IMR-90 (cell line): ENCODE results near the gene AMBN. TPM values are rescaled to one million over a fixed set of nuclear protein-coding genes. Genes with fewer than 3 reads are reported as not detected.

ENCODE experiments used
- ATAC-seq: fragments of 200-7000 bp; cut with Tn5 transposase; 2 replicates; pipeline ENCODE4 v1.9.1; 2020; ENCODE audit warnings: low read depth, mild to moderate bottlenecking, moderate library complexity
- BruUV-seq: library from RNA; stranded (reverse); fragments of 400-500 nt; replicated peaks from 2 replicates; lab custom pipeline; 2021; lab: Mats Ljungman, UMichigan
- CTCF ChIA-PET: fragments of 300-600 bp; formaldehyde crosslinking; extraction: SDS; loops from one replicate; lab custom pipeline; 2021; ENCODE audit warnings: antibody characterized with exemption; lab: Yijun Ruan, JAX
- POLR2A ChIA-PET: fragments of 300-600 bp; sonication (Branson Sonifier 250); formaldehyde crosslinking; loops from one replicate; lab custom pipeline; 2022; ENCODE audit warnings: antibody characterized with exemption; ENCODE audit not compliant: unreplicated experiment; lab: Charles Lee
- DNase-seq: peaks from one replicate; pipeline ENCODE4 v3.0.0; 2013
- H2AFZ ChIP-seq: replicated peaks from 2 replicates; pipeline ENCODE3; 2013; ENCODE audit warnings: low read length, mild to moderate bottlenecking; ENCODE audit not compliant: poor library complexity
- H2AK5ac ChIP-seq: 2 replicates; pipeline ENCODE4 v1.6.1; 2013; ENCODE audit warnings: low read depth, low read length, inconsistent platforms
- H2AK9ac ChIP-seq: replicated peaks from 2 replicates; pipeline ENCODE3; 2013; ENCODE audit warnings: mild to moderate bottlenecking, low read depth, low read length, moderate library complexity; ENCODE audit not compliant: poor library complexity
- H2BK120ac ChIP-seq: 2 replicates; pipeline ENCODE4 v1.6.1; 2013; ENCODE audit warnings: low read depth, low read length, inconsistent platforms
- H2BK15ac ChIP-seq: 3 replicates; pipeline ENCODE4 v1.6.1; 2013; ENCODE audit warnings: low read depth, low read length, inconsistent platforms
- H2BK20ac ChIP-seq: 2 replicates; pipeline ENCODE4 v1.6.1; 2013; ENCODE audit warnings: low read depth, mild to moderate bottlenecking, inconsistent platforms, low read length, moderate library complexity
- H2BK5ac ChIP-seq: 2 replicates; pipeline ENCODE4 v1.6.1; 2013; ENCODE audit warnings: mild to moderate bottlenecking, low read depth, low read length, inconsistent platforms; ENCODE audit not compliant: poor library complexity, severe bottlenecking
- H3K14ac ChIP-seq: replicated peaks from 2 replicates; pipeline ENCODE4 v1.6.1; 2013; ENCODE audit warnings: low read depth, low read length, inconsistent platforms
- H3K18ac ChIP-seq: 2 replicates; pipeline ENCODE4 v1.6.1; 2013; ENCODE audit warnings: low read depth, low read length, control low read depth
- H3K23ac ChIP-seq: 2 replicates; pipeline ENCODE4 v1.6.1; 2013; ENCODE audit warnings: low read depth, low read length, inconsistent platforms
- H3K27ac ChIP-seq: 2 replicates; pipeline ENCODE4 v1.5.1; 2013; ENCODE audit warnings: mild to moderate bottlenecking, control low read depth, low read length; ENCODE audit not compliant: insufficient read depth
- H3K27me3 ChIP-seq: 2 replicates; pipeline ENCODE4 v1.6.1; 2013; ENCODE audit warnings: low read length; ENCODE audit not compliant: control insufficient read depth, insufficient read depth
- H3K36me3 ChIP-seq: 2 replicates; pipeline ENCODE4 v1.6.1; 2013; ENCODE audit warnings: low read length, mixed read lengths; ENCODE audit not compliant: control insufficient read depth, insufficient read depth
- H3K4ac ChIP-seq: 2 replicates; pipeline ENCODE4 v1.6.1; 2013; ENCODE audit warnings: low read depth, low read length, inconsistent platforms
- H3K4me1 ChIP-seq: 2 replicates; pipeline ENCODE4 v1.6.1; 2013; ENCODE audit warnings: low read length, mixed read lengths; ENCODE audit not compliant: control insufficient read depth, insufficient read depth
- H3K4me2 ChIP-seq: 2 replicates; pipeline ENCODE4 v1.6.1; 2013; ENCODE audit warnings: low read depth, mild to moderate bottlenecking, control low read depth, low read length, moderate library complexity
- H3K4me3 ChIP-seq: 2 replicates; pipeline ENCODE4 v1.5.1; 2013; ENCODE audit warnings: low read depth, mild to moderate bottlenecking, control low read depth, low read length, moderate library complexity; ENCODE audit not compliant: insufficient read depth
- H3K56ac ChIP-seq: 2 replicates; pipeline ENCODE4 v1.6.1; 2013; ENCODE audit warnings: low read length, inconsistent platforms; ENCODE audit not compliant: insufficient read depth; ENCODE audit errors: extremely low read depth
- H3K79me1 ChIP-seq, 2 experiments: 2 replicates each; pipeline ENCODE4 v1.6.1; 2013; ENCODE audit warnings: low read length in 2 of 2, inconsistent platforms in 1 of 2, low read depth in 1 of 2
- H3K9ac ChIP-seq: 2 replicates; pipeline ENCODE4 v1.6.1; 2013; ENCODE audit warnings: low read depth, low read length, control low read depth
- H3K9me1 ChIP-seq: 2 replicates; pipeline ENCODE4 v1.6.1; 2013; ENCODE audit warnings: low read length, inconsistent platforms; ENCODE audit not compliant: insufficient read depth
- H3K9me3 ChIP-seq: 2 replicates; pipeline ENCODE4 v1.6.1; 2013; ENCODE audit warnings: low read length; ENCODE audit not compliant: control insufficient read depth, insufficient read depth
- H4K20me1 ChIP-seq: 2 replicates; pipeline ENCODE4 v1.6.1; 2013; ENCODE audit warnings: low read length, inconsistent platforms; ENCODE audit not compliant: insufficient read depth
- H4K5ac ChIP-seq: 2 replicates; pipeline ENCODE4 v1.6.1; 2013; ENCODE audit warnings: mild to moderate bottlenecking, low read depth, low read length, control low read depth
- H4K8ac ChIP-seq, 2 experiments: 2 replicates each; pipeline ENCODE4 v1.6.1; 2013; ENCODE audit warnings: low read depth in 2 of 2, low read length in 2 of 2, control low read depth in 1 of 2, inconsistent platforms in 1 of 2
- H4K91ac ChIP-seq: 2 replicates; pipeline ENCODE4 v1.6.1; 2013; ENCODE audit warnings: low read depth, low read length, inconsistent platforms; ENCODE audit not compliant: insufficient read depth
- BHLHE40 ChIP-seq: fragments of 150-350 bp; IDR thresholded peaks from 2 replicates; pipeline ENCODE4 v1.6.1; 2016; ENCODE audit warnings: mild to moderate bottlenecking, low read depth, low read length
- CEBPB ChIP-seq: IDR thresholded peaks from 2 replicates; pipeline ENCODE4 v1.6.1; 2012; ENCODE audit warnings: low read depth, low read length, improper control_type of control experiment
- CHD1 ChIP-seq: IDR thresholded peaks from 2 replicates; pipeline ENCODE4 v1.6.1; 2012; ENCODE audit warnings: low read depth, low read length, improper control_type of control experiment
- CTCF ChIP-seq: conservative IDR thresholded peaks from 2 replicates; pipeline ENCODE4 v1.5.1; 2012; ENCODE audit warnings: mild to moderate bottlenecking, low read depth, low read length, improper control_type of control experiment
- ELK1 ChIP-seq: fragments of 150-350 bp; IDR thresholded peaks from 2 replicates; pipeline ENCODE4 v1.6.1; 2016; ENCODE audit warnings: low read depth, mild to moderate bottlenecking, low read length, moderate library complexity, borderline replicate concordance
- MAFK ChIP-seq: IDR thresholded peaks from 2 replicates; pipeline ENCODE4 v1.6.1; 2012; ENCODE audit warnings: low read depth, low read length, improper control_type of control experiment
- MAZ ChIP-seq: IDR thresholded peaks from 2 replicates; pipeline ENCODE4 v1.6.1; 2012; ENCODE audit warnings: low read depth, mild to moderate bottlenecking, low read length, improper control_type of control experiment, moderate library complexity, borderline replicate concordance
- NFE2L2 ChIP-seq: fragments of 150-350 bp; IDR thresholded peaks from 2 replicates; pipeline ENCODE4 v1.6.1; 2016; ENCODE audit warnings: low read depth, mild to moderate bottlenecking, low read length
- POLR2A ChIP-seq: IDR thresholded peaks from 2 replicates; pipeline ENCODE4 v1.6.1; 2012; ENCODE audit warnings: mild to moderate bottlenecking, low read depth, low read length
- RAD21 ChIP-seq: IDR thresholded peaks from 2 replicates; pipeline ENCODE4 v1.6.1; 2012; ENCODE audit warnings: low read length, improper control_type of control experiment
- RCOR1 ChIP-seq: IDR thresholded peaks from 2 replicates; pipeline ENCODE4 v1.6.1; 2012; ENCODE audit warnings: mild to moderate bottlenecking, low read length, improper control_type of control experiment; ENCODE audit not compliant: insufficient replicate concordance
- RFX5 ChIP-seq: IDR thresholded peaks from 2 replicates; pipeline ENCODE4 v1.8.0; 2012; ENCODE audit warnings: low read depth, mild to moderate bottlenecking, low read length, moderate library complexity
- SMC3 ChIP-seq: fragments of 150-350 bp; IDR thresholded peaks from 2 replicates; pipeline ENCODE4 v1.6.1; 2016; ENCODE audit warnings: low read depth, mild to moderate bottlenecking, antibody characterized with exemption, low read length, moderate library complexity
- WGBS, 2 experiments: methylation state at CpG; one replicate each; pipeline versions ENCODE4 v1.1.5 to v1.1.7; 2013; ENCODE audit warnings: missing lambda C conversion rate in 2 of 2; ENCODE audit not compliant: insufficient read length in 1 of 2; ENCODE audit errors: extremely low coverage in 2 of 2; 5-methylcytosine and 5-hydroxymethylcytosine counted together
- dilution Hi-C: fragments of 300-500 bp; cut with HindIII; formaldehyde crosslinking; loops from one replicate; pipeline ENCODE4 v1.14.3; 2018; ENCODE audit warnings: low sequenced_read_pairs; ENCODE audit not compliant: unreplicated experiment
- in situ Hi-C: fragments of 300-500 bp; cut with MboI; formaldehyde crosslinking; loops from 3 replicates; pipeline ENCODE4 v1.14.3; 2019; ENCODE audit warnings: low sequenced_read_pairs, inconsistent platforms, mixed read lengths
- intact Hi-C: fragments of 100-400 bp; cut with micrococcal nuclease; formaldehyde crosslinking; loops from 2 replicates; pipeline ENCODE4 v1.10.0; 2022
- polyA plus RNA-seq, 3 experiments: library from polyadenylated mRNA; depleted of rRNA; stranded (reverse); fragments of >200 nt; gene quantifications; 2 replicates each; pipeline ENCODE4 v1.2.3, GENCODE V29; 2012; ENCODE audit warnings: low replicate concordance in 1 of 3
- total RNA-seq: library from RNA; depleted of rRNA; stranded (reverse); fragments of >200 nt; gene quantifications from 2 replicates; pipeline ENCODE4 v1.2.3, GENCODE V29; 2012
- TF ChIP-seq, protein P1 (sequence below): fragments of 150-350 bp; IDR thresholded peaks from 2 replicates; pipeline ENCODE4 v1.6.1; 2017; ENCODE audit warnings: mild to moderate bottlenecking, antibody characterized with exemption, low read length, low read depth

AMBN gene
- total and polyA plus RNA-seq, 2 of the 4 experiments (the other 2 are of a cell fraction) = not detected

GRCh38 chr4:70564033-70564432, 28.0 kb upstream of the AMBN start:
- no TSS peak for BruUV-seq
- no peaks in the 10 kb centered on the region for H3K79me1 ChIP-seq
- no peak overlapping the region for H3K4ac ChIP-seq
- H2AFZ ChIP-seq = no peak overlapping the region
- no peak overlapping the region for H3K14ac ChIP-seq
- no peak overlapping the region for H2BK120ac ChIP-seq
- H3K9me1 ChIP-seq = no peaks in the 10 kb centered on the region
- 100% methylated on average over 1 of the region's 8 CpGs; no CpG with 5 or more reads in 1 of the 2 experiments for WGBS, 2 experiments
- H3K4me1 ChIP-seq = no peaks in the 10 kb centered on the region
- CTCF ChIA-PET = no interaction called here
- no peak overlapping the region for H3K27ac ChIP-seq
- in situ Hi-C loops = no loop called here
- H3K9ac ChIP-seq = no peak overlapping the region
- no peak overlapping the region for H2AK5ac ChIP-seq
- H3K36me3 ChIP-seq = no peaks in the 10 kb centered on the region
- no peak overlapping the region for H3K4me3 ChIP-seq
- intact Hi-C loops = no loop called here
- H3K18ac ChIP-seq = no peak overlapping the region
- H3K9me3 ChIP-seq = no peaks in the 10 kb centered on the region
- H3K23ac ChIP-seq = no peak overlapping the region
- ATAC-seq = no peak
- no peak overlapping the region for H3K4me2 ChIP-seq
- H3K27me3 ChIP-seq = no peaks in the 10 kb centered on the region
- no peak overlapping the region for H2AK9ac ChIP-seq
- no peak overlapping the region for H2BK5ac ChIP-seq
- TF ChIP-seq POLR2A (no peak), BHLHE40 (no peak), RCOR1 (no peak), CHD1 (no peak), MAFK (no peak), ELK1 (no peak), SMC3 (no peak), RAD21 (no peak), NFE2L2 (no peak), CTCF (no peak), RFX5 (no peak), MAZ (no peak), CEBPB (no peak)
- TF ChIP-seq, protein P1, sequence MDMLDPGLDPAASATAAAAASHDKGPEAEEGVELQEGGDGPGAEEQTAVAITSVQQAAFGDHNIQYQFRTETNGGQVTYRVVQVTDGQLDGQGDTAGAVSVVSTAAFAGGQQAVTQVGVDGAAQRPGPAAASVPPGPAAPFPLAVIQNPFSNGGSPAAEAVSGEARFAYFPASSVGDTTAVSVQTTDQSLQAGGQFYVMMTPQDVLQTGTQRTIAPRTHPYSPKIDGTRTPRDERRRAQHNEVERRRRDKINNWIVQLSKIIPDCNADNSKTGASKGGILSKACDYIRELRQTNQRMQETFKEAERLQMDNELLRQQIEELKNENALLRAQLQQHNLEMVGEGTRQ = no peak
- dilution Hi-C loops = no loop called here
- H4K20me1 ChIP-seq = no peaks in the 10 kb centered on the region
- DNase-seq = no peak
- H4K91ac ChIP-seq = no peak overlapping the region
- no peak overlapping the region for H3K56ac ChIP-seq
- no peak overlapping the region for H4K8ac ChIP-seq
- H4K5ac ChIP-seq = no peak overlapping the region
- POLR2A ChIA-PET = no interaction called here
- no peak overlapping the region for H2BK20ac ChIP-seq
- H2BK15ac ChIP-seq = no peak overlapping the region
